Measurements from ENCODE around the gene MAGI1.

GRCh38 chr3:65888980-65889706 lies 149.6 kb downstream of the MAGI1 start:
- TF ChIP-seq POLR2A (IDR thresholded peaks at IDR 0.05; ENCODE audit: low read depth, low read length) (no peak), TAF1 (IDR thresholded peaks at IDR 0.05; ENCODE audit: borderline replicate concordance, low read depth, low read length) (no peak), POLR2AphosphoS5 (IDR thresholded peaks at IDR 0.05; ENCODE audit: low read depth, low read length) (no peak)

Measured in GM12892 (cell line).